Inflammatory macrophage treated with lipopolysaccharide for 4 hours (primary cell): ENCODE results near the gene THSD4.

Source experiments
- DNase-seq: peaks from one replicate; pipeline ENCODE4 v3.0.0-alpha.2; 2020

Gene THSD4

DNA sequence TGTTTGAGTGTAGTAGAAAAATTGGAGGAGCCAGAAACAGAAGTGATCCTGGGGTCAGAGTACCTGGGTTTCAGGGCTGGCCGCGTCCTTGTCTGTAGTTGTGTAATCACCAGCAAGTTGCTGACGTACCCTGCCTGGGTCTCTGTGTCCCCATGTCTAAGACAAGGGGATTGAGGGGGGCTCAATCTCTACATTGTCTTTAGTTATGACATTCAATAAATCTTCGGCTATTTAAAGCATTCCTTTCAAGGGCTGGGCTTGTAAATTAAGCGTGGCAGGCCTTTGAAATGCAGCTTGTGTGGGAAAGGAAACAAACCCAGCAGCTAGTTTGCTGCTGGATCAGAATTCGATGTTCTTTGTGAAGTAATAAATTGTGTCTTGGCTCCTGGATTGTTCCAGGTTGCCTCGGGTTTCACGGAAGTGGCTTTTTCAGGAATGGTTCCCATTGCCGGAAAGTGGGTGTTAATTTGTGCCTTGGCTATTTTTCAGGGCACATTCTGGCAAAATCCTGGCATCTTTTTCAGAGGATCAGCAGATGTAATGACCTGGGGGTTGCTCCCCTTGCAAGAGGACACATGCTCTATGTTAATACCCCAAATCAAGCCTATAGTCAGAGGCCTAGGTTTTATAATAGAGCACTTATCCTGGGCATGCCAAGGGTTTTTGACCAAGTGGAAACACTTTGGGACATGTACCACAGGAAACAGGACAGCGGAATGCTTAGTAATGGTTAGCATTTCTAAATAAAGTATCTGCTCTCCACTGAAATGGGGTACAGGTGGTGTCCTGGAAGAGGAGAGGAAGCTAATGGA is 400.3 kb downstream of the THSD4 start:
- DNase-seq = no peak

DNA sequence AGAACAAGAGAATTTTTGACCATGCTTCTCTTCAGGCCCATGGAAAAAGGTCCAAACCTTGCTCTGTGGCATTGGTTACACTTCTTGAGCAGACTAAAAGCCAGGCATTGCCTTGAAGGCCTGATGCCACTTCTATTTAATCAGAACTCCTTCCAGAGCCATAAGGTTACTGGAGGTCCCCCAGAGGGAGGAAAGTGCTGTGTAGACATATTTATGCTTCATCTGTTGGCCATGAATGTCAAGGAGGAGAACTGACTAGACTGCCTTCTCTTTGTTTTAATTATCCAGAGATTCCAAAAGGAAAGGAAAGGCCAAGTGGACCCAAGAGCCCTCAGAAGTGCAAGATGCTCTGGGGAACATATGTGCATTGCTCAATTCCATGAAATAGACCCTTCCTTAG is 402.5 kb downstream of the THSD4 start:
- DNase-seq = no peak

DNA sequence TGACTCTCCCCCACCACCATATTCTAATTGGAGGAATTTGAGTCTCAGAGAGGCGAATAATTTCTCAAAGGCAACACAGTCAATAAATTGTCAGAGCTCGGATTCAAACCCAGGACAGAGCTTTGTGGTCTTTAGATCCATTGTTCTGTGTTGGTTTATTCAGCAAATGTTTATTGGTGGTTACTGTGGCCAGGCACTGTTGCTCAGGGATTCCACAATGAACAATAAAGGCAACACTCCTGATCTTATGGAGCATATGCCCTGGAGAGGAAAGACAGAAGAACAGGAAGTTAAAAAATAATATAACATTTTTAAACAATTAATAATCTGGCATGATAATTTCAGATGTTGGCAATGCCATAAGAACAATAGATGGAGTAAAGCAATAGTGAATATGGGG is 403.4 kb downstream of the THSD4 start:
- no peak for DNase-seq

DNA sequence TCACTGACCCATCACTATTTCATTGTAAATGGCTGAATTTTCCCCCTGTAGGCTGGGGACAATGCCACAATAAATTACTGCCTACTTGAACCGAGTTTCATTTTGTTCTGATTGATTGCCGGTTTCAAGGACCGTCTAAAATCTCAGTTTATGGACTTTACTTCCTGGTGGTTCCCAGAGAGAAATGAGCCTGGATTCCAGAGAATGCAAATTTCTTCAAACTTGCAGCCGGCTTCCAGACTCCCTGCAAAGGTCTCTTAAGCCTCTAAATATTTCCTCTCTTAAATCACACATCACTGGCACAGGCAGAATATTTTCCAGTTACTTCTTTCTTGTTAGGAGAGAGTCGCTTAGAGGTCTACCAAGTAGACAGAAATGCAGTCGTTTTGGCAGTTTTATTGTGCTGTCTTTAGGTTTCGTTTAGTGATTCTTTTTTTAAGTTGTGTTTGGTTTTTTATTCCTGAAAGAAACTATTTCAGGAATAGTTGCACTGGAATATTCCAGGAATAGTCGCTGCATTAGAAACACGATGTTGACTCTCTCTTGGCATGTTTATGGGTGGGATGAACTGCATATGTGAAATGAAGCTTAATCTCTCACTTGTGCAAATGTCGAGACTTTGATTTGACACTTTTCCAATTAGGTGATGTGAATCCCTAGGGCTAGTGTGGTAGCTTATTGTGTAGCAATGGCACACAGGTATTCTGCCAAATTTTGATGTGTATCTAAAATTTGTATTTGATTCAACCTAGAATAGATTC is 411.0 kb downstream of the THSD4 start:
- no peak for DNase-seq

DNA sequence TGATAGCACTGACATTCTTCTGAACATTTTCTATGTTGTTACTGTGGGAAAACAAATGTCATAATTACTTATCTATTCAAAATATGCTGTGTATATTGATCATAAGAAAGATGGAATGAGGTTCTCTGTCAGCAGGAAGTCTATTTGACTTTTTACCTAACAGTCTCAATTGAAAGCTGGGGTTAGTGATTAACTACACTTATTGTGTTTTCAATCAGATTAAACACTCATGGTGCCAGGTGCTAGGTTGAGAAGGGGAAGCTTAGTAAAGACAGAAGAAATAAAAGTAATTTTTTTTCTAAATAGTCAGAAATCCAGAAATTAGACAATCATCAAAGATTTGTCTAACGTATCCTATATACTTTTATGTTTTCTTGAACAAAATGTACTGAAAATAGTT is 414.1 kb downstream of the THSD4 start:
- DNase-seq = no peak

DNA sequence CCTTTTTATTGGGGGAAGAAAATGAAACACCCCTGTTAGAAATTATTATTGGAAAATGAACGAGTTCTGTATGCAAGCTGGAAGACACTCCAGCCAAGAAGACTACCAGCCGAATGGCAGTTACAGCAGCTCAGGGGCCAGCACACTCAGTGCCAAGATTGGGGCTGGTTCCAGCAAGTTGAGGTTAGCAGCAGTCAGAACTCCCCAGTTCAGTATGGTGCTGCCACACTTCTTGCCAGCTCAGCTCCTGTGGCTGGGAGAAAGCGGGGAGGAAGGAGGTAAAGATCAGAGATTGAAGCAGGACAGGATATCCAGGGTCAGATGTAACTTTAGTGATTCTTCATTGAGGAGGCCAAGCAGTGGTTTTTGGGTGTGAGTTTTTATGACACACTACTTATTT is 414.8 kb downstream of the THSD4 start:
- DNase-seq = no peak

DNA sequence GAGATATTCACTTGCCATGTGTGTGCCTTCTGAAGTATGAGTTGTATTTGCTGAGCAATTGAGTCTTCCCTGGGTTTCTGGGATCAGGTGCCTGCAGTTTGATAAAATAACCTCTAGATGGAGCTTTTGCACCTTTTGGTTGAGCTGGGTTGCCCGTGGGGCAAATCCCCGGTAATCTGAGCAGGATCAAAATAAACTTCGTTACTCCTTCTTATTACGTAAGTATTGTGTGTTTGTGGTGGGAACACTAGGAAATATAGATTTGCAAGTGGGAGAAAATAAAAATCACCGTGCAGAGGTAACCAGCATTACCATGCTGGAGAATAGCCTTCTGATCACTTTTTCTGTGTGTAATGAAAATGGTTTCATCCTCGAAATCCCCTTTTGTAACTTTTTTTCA is 417.7 kb downstream of the THSD4 start:
- peak; percentile 1 for DNase-seq

DNA sequence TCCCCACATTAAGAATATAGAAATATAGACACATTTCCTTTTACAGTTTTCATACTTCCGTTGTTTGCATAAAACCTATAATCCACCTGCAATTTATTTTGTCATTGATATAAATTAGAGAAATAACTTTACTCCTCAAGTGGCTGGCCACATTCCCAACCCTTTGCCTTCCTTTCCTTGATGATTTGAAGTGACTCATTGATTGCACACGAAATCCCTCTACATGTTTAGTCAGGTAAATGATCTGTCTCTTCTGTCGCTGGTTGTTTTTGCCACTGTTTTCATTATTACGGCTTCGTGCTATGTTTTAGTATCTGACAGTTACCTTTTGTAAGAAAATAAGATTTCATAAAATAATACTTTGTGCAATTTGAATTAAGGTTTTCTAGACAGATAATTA is 422.9 kb downstream of the THSD4 start:
- DNase-seq = no peak

DNA sequence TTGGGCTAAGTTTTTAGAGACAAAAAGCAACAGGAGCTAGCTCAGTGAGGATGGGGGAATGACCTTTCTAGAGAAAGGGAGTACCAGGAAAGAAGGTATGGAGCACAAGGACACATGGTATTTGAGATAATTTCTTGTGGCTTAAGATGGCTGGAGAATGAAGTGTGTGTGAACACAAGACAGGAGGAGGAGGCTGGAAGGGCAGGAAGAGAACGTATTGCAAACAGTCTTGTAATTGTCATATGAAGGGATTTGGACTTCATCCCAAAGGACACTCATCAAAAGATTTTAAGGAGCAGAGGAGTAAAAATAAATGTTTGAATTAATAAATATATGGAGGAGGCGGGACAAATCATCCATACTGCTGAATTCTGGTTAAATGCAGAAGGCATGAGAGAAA is 426.5 kb downstream of the THSD4 start:
- DNase-seq = no peak

DNA sequence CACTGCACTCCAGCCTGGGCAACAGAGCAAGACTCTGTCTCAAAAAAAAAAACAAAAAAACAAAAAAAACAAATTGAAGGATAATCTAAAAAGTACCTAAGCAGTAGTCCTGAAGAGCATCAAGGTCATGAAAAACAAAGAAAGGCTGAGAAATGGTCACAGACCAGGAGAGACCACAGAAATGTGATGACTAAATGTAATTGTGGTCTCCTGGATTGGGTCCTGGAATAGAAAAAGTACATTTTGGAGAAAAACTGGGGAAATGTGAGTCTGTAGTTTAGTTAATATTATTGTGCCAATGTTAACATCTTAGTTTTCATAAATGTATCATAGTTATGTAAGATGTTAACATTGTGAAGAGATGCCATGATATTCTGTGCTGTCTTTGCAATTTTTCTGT is 427.6 kb downstream of the THSD4 start:
- no peak for DNase-seq

DNA sequence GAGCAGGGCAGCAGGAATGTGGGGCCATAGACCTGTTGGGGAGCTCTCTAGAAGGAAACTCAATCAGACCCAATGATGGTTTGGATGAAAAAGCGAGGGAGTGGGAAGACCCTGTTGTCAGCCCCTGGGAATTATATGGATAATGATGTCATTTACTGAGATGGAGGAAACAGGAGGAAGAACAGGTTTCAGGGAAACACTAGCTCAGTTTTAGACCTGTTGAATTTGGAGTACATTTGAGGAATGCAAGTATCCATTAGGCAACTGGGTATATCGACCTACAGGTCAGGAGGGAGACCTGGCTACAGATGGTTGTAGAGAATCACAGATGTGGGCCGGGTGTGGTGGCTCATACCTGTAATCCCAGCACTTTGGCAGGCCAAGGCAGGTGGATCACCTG is 428.1 kb downstream of the THSD4 start:
- no peak for DNase-seq

DNA sequence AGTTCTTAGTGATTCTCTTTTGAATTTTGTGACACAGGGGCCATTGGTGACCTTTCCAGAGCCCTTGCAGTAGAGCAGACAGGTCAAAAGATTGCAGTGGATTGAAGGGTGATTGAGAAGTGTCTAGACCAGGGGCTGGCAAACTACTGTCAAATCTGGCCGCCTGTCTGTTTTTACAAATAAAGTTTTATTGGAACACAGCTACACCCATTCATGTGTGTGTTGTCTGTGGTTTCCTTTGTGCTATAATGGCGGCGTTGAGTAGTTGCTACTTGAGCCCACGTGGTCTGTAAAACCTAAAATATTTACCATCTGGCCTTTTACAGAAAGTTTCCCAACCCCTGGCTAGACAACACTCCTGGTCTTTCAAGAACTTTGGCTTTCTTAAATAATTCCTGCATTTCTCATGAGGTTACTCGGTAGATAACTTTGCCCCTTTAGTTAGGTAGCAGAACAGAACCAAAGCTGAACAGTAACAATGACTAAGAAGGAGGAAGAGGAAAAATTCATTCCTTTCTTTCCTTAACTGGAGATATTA is 430.0 kb downstream of the THSD4 start:
- no peak for DNase-seq

DNA sequence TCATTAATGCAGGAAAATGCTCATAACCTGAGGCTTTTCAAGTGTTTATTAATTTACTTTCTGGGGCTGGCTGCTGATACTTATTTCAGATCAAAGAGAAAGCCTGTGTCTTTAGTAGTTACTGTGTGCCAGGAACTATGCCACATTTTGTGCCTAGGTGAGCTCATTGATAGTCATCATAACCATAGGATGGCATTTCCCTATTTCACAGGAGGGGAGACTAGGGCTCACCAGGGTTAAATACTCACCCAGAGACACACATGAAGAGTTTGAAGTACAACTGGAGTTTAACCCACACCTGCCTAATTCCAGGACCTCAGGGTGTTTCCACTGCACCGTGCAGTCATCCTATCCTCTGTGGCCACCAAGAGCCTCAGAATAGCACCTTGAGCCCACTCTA is 430.7 kb downstream of the THSD4 start:
- no peak for DNase-seq

DNA sequence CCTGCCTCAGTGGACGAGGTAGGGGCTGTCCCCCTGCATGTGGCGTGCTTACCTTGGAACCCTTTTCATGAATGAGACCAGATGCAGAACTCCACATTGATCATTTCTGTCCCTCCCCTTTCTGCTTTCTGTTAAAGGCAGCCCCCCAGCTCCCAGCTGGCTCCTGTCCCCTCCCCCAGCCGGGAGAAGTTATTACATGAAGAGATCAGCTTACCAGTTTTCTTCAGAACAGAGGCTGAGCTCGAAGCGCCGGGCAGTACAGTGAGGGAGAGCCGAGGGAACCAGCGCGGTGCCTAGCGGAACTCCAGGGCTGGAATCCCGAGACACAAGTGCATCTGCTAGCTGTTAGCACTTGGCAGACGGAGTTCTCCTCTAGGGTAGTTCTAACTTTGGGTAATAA is 431.7 kb downstream of the THSD4 start:
- no peak for DNase-seq

DNA sequence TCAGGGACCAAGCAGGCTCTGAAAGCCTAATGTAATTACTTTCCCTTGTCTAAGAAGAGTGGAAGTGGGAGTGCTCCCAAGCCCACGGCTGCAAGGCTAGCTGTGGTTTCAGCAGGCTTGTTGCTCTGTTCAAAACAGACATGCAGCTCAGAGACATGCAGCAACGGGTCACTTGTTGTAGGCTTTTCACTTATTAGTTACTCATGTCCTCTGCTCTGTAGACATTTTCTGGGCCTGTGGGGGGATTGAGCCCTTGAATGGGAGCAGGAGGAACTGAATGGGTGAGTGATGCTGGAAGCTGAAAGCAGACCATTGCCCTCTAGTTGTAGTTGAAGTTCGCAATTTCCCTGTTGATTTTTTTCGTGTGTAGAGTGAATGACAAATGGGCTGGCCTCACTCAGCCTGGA is 433.1 kb downstream of the THSD4 start:
- no peak for DNase-seq

DNA sequence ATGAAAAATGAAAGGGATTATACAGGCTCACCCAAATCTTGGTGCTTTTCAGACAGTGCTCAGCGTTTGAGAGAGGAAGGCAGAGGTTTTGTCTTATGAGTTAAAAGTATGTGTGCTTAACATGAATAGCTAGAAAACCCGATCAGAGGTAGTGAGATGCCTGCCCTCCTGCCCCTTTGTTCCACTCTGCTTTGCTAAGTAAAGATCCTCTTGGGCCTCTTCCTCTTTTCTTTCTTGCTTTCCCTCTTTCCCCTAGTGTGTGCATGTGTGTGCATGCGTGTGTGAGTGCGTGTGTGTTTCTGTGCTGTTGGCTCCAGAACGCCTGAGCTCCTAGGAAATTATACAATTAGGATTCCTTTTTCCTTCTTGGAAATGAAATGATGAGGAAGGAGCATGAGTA is 433.8 kb downstream of the THSD4 start:
- no peak for DNase-seq

DNA sequence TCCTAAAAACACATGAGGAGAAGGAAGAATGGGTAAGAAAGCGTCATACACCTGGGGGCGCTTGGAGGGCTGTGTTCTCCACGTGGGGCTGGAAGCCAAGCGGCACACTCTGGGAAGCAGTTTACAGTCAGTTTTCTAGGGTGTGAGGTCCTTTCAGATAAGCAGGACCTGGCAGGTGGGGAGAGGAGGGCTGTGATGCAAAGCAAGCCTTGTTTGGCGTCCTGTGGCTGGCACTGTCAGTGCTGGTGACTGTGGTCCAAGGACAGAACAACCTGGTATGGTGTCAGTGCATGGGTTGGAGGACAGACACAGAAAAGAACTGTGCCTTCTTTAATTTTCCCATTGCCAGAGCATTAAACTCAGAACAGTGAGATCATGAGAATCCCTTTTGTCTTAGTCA is 434.4 kb downstream of the THSD4 start:
- DNase-seq = no peak

DNA sequence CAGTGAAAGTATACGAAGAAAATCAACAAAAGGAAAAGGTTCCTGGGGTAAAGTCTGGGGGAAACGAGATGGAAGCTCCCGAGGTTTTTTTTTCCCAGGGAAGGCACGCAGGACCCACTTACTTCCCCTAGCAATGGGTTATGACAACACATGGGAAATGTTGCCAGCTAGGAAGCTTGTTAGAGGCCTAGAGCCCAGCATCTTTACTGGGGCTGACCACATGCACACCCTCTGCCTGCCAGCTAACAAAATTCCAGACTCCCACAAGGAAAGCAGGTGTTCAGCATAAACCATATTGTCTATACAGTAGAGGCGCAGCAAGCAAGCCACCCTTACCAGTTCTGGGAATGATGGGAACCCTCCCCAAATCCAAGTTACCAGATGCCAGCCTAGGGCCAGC is 436.3 kb downstream of the THSD4 start:
- DNase-seq = no peak

DNA sequence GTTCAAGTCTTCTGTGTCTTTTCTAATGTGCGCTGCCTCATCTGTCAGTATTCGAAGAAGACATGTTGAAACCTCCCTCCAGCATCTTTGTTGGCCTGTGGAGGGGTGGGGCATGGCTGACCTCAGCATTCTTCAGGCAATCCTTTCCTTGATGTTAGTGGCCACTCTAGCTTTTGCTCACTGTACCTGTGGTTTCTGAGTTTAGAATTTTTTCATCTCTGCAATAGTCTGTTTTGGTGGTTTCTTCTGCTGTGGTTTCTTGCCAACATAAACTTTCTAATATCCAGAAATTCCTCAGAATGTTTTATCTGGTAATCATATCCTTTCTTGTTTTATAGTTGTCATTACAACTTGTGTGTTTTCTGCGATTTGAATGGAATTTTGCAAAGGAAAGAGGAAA is 443.8 kb downstream of the THSD4 start:
- DNase-seq = no peak

DNA sequence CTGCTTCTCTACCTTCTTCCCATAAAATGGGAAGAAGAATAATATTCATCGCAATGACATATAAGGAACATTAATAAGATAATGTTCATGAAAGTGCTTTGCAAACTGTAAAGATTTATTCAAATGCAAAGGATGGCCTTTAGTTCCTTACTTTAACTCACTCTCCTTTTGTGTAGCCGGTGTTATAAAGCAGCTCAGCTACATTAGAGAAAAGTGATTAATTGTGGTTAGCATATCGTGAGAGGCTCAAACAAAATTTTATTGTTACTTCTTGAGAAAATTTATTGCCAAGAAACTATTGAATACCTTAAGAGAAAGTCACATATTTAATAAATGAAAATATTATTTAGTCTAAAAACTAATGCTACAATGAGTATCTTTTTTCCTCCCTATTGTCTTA is 444.3 kb downstream of the THSD4 start:
- no peak for DNase-seq

DNA sequence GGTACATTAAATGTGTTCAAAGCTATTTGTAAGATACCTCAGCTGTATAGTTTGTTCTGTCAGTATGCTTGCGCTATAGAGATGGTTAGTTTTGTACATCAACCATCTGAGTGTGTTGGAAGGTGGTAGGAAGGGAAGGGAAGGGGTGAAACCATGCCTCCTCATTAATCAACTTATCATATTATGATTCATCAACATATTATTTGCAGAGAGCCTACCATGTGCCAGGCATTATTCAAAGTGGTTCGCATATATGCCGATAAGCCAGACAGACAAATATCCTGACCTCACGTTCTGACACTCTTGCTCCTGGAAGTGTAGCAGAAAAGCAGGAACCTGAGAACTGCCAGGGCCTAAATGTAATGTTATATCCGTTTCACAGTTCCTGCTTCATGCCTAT is 447.0 kb downstream of the THSD4 start:
- no peak for DNase-seq

DNA sequence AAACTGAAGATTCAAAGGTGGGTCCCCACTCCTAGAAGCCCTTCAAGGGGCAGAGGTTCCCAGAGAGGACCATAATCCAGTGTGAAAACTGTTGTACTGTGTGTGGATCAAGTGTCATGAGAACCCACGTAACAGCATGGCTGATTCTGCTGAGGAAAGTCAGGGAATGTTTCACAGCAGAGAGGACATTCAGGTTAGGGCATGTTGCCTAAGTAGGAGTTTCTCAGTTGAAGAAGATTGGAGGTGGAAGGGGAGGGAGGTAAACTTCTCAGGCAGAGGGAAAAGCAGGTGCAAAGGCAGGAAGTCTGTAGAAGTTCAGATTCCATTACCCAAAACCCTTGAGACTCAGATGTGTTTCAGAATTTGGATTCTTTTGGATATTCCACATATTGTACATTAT is 448.9 kb downstream of the THSD4 start:
- no peak for DNase-seq

DNA sequence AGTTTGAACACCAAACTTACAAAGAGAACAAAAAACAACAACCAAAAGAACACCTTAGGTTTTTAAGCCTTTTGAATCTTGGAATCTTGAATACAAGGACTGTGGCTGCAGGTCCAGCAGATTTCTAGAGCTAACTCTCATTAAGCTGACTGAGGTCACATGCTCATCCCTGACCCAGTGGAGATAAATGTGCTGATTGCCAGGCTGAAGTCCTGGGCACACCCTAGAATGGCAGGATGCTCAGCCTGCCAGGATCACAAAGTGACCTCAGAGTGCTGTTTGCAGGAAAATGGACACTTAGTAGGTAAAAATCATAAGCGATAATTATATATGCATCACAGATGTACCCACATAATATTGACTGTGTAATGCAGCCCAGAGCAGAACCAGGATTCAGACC is 449.7 kb downstream of the THSD4 start:
- no peak for DNase-seq

DNA sequence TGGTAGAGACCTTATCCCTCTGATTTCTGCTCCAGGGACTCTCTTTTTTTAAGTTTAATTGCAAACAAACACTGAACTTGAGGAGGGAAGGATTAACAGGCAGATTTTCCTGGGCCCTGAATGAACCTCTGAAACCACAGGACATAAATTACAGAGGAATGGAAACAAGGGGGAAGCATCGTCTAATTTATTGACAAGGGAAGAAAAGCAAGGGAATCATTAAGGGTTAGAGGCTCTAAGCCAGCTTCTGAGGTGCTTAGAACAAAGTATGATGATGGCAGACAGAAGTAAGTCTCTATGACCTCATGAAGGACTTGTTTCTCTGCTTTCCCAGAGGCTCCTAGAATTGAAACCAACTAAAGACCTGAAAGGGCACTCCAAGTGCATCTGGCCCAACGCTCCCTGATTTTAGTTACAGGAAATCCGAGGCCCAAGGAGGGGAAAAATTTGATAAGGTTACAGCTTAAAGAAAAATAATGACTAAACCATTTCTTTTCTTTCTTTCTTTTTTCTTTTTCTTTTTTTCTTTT is 450.4 kb downstream of the THSD4 start:
- no peak for DNase-seq
